GM12864 (cell line): ENCODE data around the gene VIPR1.

Experiments
- DNase-seq: peaks from one replicate; pipeline ENCODE4 v3.0.0-alpha.2; 2011; ENCODE audit warnings: low read depth
- H3K4me3 ChIP-seq: 2 replicates; pipeline ENCODE4 v1.5.1; 2011; ENCODE audit warnings: mild to moderate bottlenecking, low read depth, low read length, control low read depth
- TF ChIP-seq, protein P1 (sequence below): IDR thresholded peaks from 2 replicates; pipeline ENCODE4 v1.5.1; 2011; ENCODE audit warnings: low read depth, mild to moderate bottlenecking, moderate library complexity, low read length, control low read depth, inconsistent platforms; ENCODE audit errors: missing control alignments

Gene VIPR1

DNA sequence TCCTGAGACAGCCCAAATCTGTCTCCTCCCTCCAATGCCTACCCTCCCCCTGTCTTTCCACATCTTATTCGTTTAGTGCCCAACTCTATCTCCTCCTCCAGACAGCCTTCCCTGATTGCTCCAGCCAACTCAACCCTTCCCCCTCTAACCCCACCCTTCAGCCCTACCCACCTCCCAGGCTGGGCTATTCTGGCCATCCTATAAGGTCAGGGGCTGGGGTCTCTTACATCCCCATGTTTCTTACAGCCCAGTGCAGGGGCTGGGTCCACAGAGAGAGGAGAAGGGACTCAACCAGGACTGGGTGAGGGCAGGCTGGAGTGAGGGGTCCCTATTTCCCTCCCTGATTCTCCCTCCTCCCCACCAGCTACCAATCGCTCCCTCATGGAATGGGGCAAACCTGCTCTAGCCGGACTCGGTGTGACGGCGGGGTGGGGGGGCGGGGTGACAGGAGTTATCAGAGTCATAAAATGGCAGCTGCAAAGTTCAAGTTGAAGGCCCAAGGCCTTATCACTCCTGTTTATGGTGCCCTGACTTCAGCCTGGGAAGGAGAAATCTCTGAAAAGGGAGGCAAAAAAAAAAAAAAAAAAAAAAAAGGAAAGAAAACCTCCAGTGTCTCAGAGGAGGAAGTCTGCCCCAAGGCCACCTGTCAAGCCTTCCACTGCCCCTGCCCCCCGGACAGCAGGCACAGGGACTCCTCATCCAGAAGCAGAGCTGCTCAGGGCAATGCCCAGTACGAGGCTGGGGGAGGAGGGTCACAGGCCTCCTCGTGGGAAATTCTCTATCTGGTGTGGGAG lies 2.1 kb downstream of the VIPR1 start:
- no peak overlapping the region for H3K4me3 ChIP-seq
- no peak for DNase-seq
- TF ChIP-seq, protein P1, sequence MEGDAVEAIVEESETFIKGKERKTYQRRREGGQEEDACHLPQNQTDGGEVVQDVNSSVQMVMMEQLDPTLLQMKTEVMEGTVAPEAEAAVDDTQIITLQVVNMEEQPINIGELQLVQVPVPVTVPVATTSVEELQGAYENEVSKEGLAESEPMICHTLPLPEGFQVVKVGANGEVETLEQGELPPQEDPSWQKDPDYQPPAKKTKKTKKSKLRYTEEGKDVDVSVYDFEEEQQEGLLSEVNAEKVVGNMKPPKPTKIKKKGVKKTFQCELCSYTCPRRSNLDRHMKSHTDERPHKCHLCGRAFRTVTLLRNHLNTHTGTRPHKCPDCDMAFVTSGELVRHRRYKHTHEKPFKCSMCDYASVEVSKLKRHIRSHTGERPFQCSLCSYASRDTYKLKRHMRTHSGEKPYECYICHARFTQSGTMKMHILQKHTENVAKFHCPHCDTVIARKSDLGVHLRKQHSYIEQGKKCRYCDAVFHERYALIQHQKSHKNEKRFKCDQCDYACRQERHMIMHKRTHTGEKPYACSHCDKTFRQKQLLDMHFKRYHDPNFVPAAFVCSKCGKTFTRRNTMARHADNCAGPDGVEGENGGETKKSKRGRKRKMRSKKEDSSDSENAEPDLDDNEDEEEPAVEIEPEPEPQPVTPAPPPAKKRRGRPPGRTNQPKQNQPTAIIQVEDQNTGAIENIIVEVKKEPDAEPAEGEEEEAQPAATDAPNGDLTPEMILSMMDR = no peak

DNA sequence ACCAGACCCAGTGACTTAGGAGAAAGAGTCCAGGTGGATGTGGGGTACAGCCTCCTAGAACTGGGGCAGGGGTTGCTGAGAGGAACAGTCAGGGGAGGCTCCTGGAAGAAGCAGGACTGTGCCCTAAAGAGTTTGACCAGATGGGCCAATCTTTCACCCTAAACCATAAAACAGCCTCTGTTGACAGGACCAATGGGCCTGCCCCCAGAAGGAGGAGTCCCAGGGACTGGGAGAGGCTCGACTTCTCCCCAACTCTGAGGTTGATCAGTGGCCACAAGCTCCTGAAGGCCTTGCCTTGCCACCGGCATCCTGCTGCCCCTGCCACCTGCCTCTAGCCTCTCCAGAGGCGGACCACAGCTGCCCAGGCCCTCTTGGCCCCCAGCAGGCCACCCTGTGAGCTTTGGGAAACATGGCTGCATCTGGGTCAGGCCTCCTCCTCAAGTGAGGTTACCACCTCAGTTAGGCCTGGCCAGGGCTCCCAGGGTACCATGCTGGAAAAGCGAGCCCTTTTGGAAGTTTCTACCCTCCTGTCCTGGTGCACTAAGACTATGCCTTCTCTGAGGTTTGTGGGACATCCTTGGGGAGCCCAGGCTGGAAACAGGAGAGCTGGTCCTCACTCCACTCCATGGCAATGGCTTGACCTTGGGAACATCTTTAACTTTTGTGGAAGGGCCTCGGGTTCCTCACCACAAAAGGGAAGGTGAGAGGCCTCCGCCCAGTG lies 2.8 kb downstream of the VIPR1 start:
- H3K4me3 ChIP-seq = no peak overlapping the region
- TF ChIP-seq, protein P1 = no peak
- DNase-seq = no peak

DNA sequence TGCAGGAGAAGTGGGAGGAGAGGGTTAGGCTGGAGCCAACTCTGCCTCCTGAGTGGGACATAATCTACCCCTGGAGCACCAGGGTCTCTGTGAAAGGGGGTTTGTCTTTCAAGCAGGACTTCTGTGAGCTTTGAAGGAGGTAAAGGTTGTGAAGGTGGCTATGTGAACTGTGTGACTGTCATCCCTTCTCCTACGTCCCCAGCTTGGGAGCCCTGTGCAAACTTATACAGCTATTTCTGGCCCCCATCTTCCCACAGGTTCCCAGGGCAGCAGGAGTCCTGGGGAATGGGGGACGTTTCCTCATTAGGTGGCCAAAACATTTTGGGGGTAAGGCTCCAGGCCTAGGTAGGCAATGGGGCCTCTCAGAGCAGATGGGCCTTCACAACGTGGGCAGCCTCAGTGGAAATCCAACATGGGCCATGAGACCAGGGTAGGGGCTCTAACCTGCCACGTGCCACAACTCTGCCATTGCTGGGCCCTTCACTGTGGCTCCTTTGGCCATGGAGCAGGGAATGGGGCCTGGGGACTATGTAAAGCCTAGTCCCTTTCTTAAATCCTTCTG lies 3.5 kb downstream of the VIPR1 start:
- TF ChIP-seq, protein P1 = no peak
- DNase-seq = no peak
- no peak overlapping the region for H3K4me3 ChIP-seq

DNA sequence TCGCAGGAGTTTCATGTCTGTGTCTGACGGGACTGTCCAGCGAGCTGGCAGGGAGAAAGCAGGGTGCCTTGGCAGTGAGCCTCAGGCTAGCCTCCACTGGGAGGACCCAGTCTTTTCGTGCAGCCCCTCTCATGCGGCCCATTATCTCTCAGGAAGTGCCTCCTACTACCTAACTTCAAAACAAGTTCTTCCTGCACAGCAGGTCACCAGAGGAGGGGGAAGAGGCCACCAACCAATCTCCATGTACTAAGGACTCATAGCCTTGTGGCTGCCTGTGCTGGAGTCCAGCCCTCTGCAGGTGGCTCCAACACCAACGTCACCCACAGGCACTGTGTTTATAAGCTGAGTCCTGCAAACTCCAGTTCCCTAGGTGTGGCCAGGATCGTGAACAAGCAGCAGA lies 4.8 kb downstream of the VIPR1 start:
- TF ChIP-seq, protein P1 = no peak
- no peak overlapping the region for H3K4me3 ChIP-seq
- DNase-seq = no peak

DNA sequence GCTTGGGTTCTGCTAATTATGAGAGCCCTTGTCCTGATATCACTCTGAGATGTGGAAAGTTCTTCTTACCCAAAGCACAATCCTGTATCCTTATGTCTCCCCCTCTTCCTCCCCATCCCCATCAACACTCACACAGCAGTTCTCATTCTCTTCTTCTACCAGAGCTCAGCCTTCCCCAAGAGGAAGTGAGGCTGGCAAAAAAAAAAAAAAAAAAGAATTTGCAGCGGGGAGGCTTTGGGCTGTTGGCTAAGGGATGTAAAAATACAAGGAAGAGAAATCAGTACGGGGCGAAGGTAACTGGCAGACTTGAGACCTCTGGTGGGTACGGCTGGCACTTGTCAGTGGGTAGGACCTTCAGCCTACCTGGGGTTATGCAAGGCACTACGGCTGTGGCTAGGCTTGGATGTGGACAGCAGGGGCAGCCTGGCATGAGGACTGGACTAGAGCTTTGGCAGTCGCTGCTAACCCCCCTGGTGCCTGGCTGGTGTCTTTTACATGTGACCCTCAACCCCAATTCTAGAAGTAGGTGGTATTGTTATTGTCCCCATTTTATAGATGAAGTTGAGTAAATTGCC lies 5.4 kb downstream of the VIPR1 start:
- DNase-seq = no peak

DNA sequence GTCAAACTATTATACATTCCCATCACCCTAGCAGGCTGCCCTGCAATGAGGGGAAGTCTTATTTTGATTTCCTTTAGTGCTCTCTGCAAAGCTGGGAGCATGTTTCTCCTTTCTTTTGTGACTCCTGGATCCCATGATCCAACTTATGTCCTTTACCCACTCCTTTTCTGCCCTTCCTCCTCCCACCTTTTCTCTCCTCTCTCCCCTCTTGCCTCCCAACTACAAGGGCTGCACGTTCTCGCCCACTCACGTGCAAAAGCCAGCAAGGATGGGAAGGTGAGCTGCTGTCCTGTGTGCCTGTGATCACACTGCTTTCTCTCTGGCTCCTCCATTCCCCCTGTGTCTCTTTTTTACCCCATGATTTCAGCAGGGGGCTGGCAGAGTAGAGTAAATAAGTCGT lies 6.1 kb downstream of the VIPR1 start:
- DNase-seq = no peak
- TF ChIP-seq, protein P1 = no peak
- H3K4me3 ChIP-seq = no peak overlapping the region

More for the DNA sequence above, 5.4 kb downstream of the VIPR1 start:
- TF ChIP-seq, protein P1 = no peak
- no peak overlapping the region for H3K4me3 ChIP-seq
